Tibial nerve (tissue), 4 donors: ENCODE data around the gene XIRP1. TPM values are rescaled to one million over a fixed set of nuclear protein-coding genes. Genes with fewer than 3 reads are reported as not detected.

Experiments used
- DNase-seq, 2 donors: peaks; one replicate each; pipeline ENCODE4 v3.0.0-alpha.2; 2019; ENCODE audit warnings: low spot score in 2 of 2
- H3K27ac ChIP-seq, 4 donors: fragments of 200-600 bp; sonication (generic) in 3 of 4; one replicate each; pipeline ENCODE4 v1.5.1; 2017 to 2019; ENCODE audit warnings: mild to moderate bottlenecking in 1 of 4
- H3K27me3 ChIP-seq, 2 donors: fragments of 200-600 bp; sonication (generic) in 1 of 2; one replicate each; pipeline versions ENCODE4 v1.5.1 to v1.6.0; 2017 to 2019
- H3K36me3 ChIP-seq, 3 donors: fragments of 200-600 bp; sonication (generic); one replicate each; pipeline ENCODE4 v1.5.1; 2018 to 2019
- H3K4me1 ChIP-seq, 4 donors: fragments of 200-600 bp; sonication (generic) in 3 of 4; one replicate each; pipeline ENCODE4 v1.5.1; 2017 to 2019
- H3K4me3 ChIP-seq, 4 donors: fragments of 200-600 bp; sonication (generic) in 3 of 4; one replicate each; pipeline ENCODE4 v1.5.1; 2017 to 2019; ENCODE audit warnings: mild to moderate bottlenecking in 1 of 4, moderate library complexity in 1 of 4
- H3K9me3 ChIP-seq, 4 donors: fragments of 200-600 bp; sonication (generic) in 3 of 4; one replicate each; pipeline ENCODE4 v1.5.1; 2017 to 2019
- CTCF ChIP-seq, 5 experiments: fragments of 200-600 bp in 3 of 5; fragments of 450-650 bp in 2 of 5; sonication (generic) in 3 of 5; IDR thresholded peaks; one replicate each; pipeline ENCODE4 v1.5.1; 2016 to 2019; ENCODE audit warnings: antibody characterized with exemption in 5 of 5, mild to moderate bottlenecking in 3 of 5, moderate library complexity in 2 of 5
- EP300 ChIP-seq, 2 donors: sonication (generic); formaldehyde crosslinking; IDR thresholded peaks; one replicate each; pipeline ENCODE4 v1.6.1; 2017; ENCODE audit warnings: antibody characterized with exemption in 2 of 2, mild to moderate bottlenecking in 1 of 2
- POLR2A ChIP-seq, 2 donors: fragments of 450-650 bp; IDR thresholded peaks; one replicate each; pipeline ENCODE4 v1.6.1; 2017; ENCODE audit warnings: antibody characterized with exemption in 2 of 2, mild to moderate bottlenecking in 2 of 2, moderate library complexity in 2 of 2
- WGBS, 2 donors: methylation state at CpG; one replicate each; pipeline ENCODE4 v1.1.5; 2018; 5-methylcytosine and 5-hydroxymethylcytosine counted together
- total RNA-seq, 4 donors: library from RNA; depleted of rRNA; stranded (reverse); fragments of >200 nt; gene quantifications; one replicate each; pipeline ENCODE4 v1.1.0, GENCODE V29; 2016

Gene XIRP1
- total RNA-seq, 4 donors from 2014 or later, result not detected

DNA sequence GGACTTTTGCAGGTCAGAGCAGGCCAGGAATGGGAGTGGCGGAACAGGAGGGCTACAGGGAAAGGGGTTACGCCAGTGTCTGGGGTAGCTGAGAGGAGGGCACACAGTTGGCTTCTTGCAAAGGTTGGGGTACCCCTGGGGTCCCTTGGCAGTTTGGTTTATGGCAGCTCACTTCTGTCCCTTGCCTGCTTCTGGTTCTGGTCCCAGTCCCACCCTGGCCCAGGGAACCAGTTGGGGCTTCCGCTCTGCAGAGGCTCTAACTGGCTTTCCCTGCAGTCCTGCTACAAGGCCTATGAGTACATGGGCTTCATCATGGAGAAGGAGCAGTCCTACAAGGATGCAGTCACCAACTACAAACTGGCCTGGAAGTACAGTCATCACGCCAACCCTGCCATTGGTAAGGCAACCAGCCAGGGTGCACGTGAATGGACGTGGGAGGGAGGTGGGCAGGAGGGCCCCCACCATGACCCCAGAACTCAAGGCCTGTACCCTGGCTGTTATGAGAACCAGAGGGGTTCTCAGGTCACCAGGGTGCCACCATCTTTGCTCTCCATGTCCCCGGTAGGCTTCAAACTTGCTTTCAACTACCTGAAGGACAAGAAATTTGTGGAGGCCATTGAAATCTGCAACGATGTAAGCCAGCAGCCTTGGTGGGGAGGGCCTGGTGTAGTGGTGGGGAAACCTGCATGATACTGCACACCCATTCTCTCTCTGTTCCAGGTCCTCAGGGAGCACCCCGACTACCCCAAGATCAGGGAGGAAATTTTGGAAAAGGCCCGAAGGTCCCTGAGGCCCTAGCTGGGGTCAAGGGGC, 54.2 kb downstream of the XIRP1 start:
- DNase-seq, result no peak
- Histone ChIP-seq H3K36me3 (peaks cover 0 to 73% (median 6%) of the 10 kb centered on the region in 3 donors), H3K4me1 (peaks cover 0 to 32% (median 15%) of the 10 kb centered on the region in 4 donors), H3K27me3 (no peaks in the 10 kb centered on the region), H3K27ac (no peak overlapping the region), H3K4me3 (no peak overlapping the region), H3K9me3 (no peaks in the 10 kb centered on the region)
- TF ChIP-seq EP300 (IDR thresholded peaks at IDR 0.05) (no peak), CTCF (IDR thresholded peaks at IDR 0.05) (no peak), POLR2A (IDR thresholded peaks at IDR 0.05) (no peak)
- WGBS, 2 donors, result 82 to 93% methylated on average over 10 of the region's 10 CpGs

DNA sequence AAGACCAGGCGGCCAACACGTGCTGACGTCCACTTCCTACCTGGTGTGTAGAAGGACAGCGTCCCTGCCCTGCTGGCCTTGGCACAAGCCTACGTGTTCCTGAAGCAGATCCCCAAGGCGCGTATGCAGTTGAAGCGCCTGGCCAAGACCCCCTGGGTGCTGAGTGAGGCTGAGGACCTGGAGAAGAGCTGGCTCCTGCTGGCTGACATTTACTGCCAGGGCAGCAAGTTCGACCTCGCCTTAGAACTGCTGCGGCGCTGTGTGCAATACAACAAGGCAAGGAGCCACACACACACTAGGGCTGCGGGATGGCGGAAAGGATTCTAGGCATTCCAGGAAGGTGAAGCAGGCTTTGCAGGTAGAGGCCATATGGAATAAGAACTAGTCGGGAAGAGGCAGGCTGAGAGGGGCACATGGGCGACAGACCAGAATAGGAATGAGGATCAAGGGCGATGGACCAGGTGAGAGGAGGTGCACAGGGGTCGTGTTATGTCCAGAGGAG, 54.9 kb downstream of the XIRP1 start:
- H3K4me3 ChIP-seq, result no peak overlapping the region
- no peaks in the 10 kb centered on the region for H3K9me3 ChIP-seq
- no peaks in the 10 kb centered on the region for H3K27me3 ChIP-seq
- DNase-seq, result no peak
- 96 to 98% methylated on average over 13 to 18 of the region's 18 CpGs for WGBS, 2 donors
- no peak overlapping the region for H3K27ac ChIP-seq
- H3K4me1 ChIP-seq, result peaks cover 0 to 25% (median 14%) of the 10 kb centered on the region in 4 donors
- TF ChIP-seq EP300 (IDR thresholded peaks at IDR 0.05) (no peak), CTCF (IDR thresholded peaks at IDR 0.05) (no peak), POLR2A (IDR thresholded peaks at IDR 0.05) (no peak)
- peaks cover 0 to 71% (median 0%) of the 10 kb centered on the region in 3 donors for H3K36me3 ChIP-seq

GRCh38 chr3:39136533-39137434, 55.6 kb downstream of the XIRP1 start:
- H3K27ac ChIP-seq, result no peak overlapping the region
- no peaks in the 10 kb centered on the region for H3K9me3 ChIP-seq
- peaks cover 0 to 18% (median 10%) of the 10 kb centered on the region in 4 donors for H3K4me1 ChIP-seq
- WGBS, 2 donors, result 87 to 93% methylated on average over 17 to 20 of the region's 21 CpGs
- no peak overlapping the region for H3K4me3 ChIP-seq
- no peak for TF ChIP-seq POLR2A (IDR thresholded peaks at IDR 0.05)
- no peak for TF ChIP-seq EP300 (IDR thresholded peaks at IDR 0.05)
- no peak for TF ChIP-seq CTCF (IDR thresholded peaks at IDR 0.05)
- DNase-seq, result no peak
- H3K27me3 ChIP-seq, result no peaks in the 10 kb centered on the region
- H3K36me3 ChIP-seq, result peaks cover 0 to 69% (median 0%) of the 10 kb centered on the region in 3 donors

GRCh38 chr3:39135170-39135805, 57.1 kb downstream of the XIRP1 start:
- H3K27ac ChIP-seq, result no peak overlapping the region
- H3K36me3 ChIP-seq, result peaks cover 0 to 62% (median 0%) of the 10 kb centered on the region in 3 donors
- H3K4me1 ChIP-seq, result peaks cover 0 to 3% (median 0%) of the 10 kb centered on the region in 4 donors
- DNase-seq, result no peak
- H3K27me3 ChIP-seq, result no peaks in the 10 kb centered on the region
- peak; percentile 44 for TF ChIP-seq EP300 (IDR thresholded peaks at IDR 0.05)
- no peak for TF ChIP-seq CTCF (IDR thresholded peaks at IDR 0.05)
- H3K4me3 ChIP-seq, result no peak overlapping the region
- no peaks in the 10 kb centered on the region for H3K9me3 ChIP-seq
- 80 to 93% methylated on average over 8 of the region's 8 CpGs for WGBS, 2 donors
